Thymus (tissue), 11 donors: ENCODE data around the gene MRPL19. TPM values are rescaled to one million over a fixed set of nuclear protein-coding genes. Genes with fewer than 3 reads are reported as not detected.

ENCODE experiments used
- DNase-seq, 9 donors: peaks; one replicate each; pipeline ENCODE4 v3.0.0-alpha.2; 2013; ENCODE audit warnings: low spot score in 9 of 9, low read depth in 6 of 9, missing footprints in 1 of 9
- H3K27ac ChIP-seq, 2 donors: one replicate each; pipeline ENCODE4 v1.5.1; 2013; ENCODE audit warnings: control low read depth in 1 of 2, low read depth in 1 of 2, low read length in 1 of 2, mild to moderate bottlenecking in 1 of 2, moderate library complexity in 1 of 2
- H3K27me3 ChIP-seq, 2 donors: one replicate each; pipeline ENCODE4 v1.5.1; 2013; ENCODE audit warnings: low read length in 1 of 2; ENCODE audit not compliant: control insufficient read depth in 2 of 2, insufficient read depth in 1 of 2
- H3K36me3 ChIP-seq, 2 donors: one replicate each; pipeline ENCODE4 v1.5.1; 2013; ENCODE audit warnings: low read length in 1 of 2, mild to moderate bottlenecking in 1 of 2, moderate library complexity in 1 of 2; ENCODE audit not compliant: control insufficient read depth in 2 of 2, insufficient read depth in 2 of 2
- H3K4me1 ChIP-seq, 2 donors: one replicate each; pipeline ENCODE4 v1.5.1; 2013; ENCODE audit warnings: low read length in 2 of 2; ENCODE audit not compliant: control insufficient read depth in 2 of 2, insufficient read depth in 2 of 2
- H3K4me3 ChIP-seq, 2 donors: one replicate each; pipeline ENCODE4 v1.5.1; 2013; ENCODE audit warnings: low read length in 2 of 2, control low read depth in 1 of 2, mild to moderate bottlenecking in 1 of 2
- H3K9me3 ChIP-seq, 2 donors: one replicate each; pipeline ENCODE4 v1.5.1; 2013; ENCODE audit warnings: low read length in 1 of 2, mild to moderate bottlenecking in 1 of 2; ENCODE audit not compliant: control insufficient read depth in 2 of 2, insufficient read depth in 1 of 2
- WGBS: extraction: QIAGEN DNeasy Blood & Tissue Kit; methylation state at CpG from one replicate; pipeline ENCODE4 v1.1.7; 2013; 5-methylcytosine and 5-hydroxymethylcytosine counted together
- polyA plus RNA-seq: library from polyadenylated mRNA; stranded (reverse); fragments of 200-250 nt; gene quantifications from one replicate; pipeline ENCODE4 v1.2.3, GENCODE V29; 2013
- total RNA-seq: library from RNA; stranded (reverse); fragments of 120-200 nt; gene quantifications from one replicate; pipeline ENCODE4 v1.2.4, GENCODE V29; 2013
- donor health status: healthy.

Gene MRPL19
- total and polyA plus RNA-seq, 2 donors = 15.0 to 37.3 TPM

GRCh38 chr2:75610671-75611070, 35.9 kb upstream of the MRPL19 start:
- H3K27ac ChIP-seq = no peak overlapping the region
- H3K4me3 ChIP-seq = no peak overlapping the region
- H3K36me3 ChIP-seq = no peaks in the 10 kb centered on the region
- H3K27me3 ChIP-seq = peaks cover 7 to 39% of the 10 kb centered on the region in 2 donors
- peaks cover 0 to 5% of the 10 kb centered on the region in 2 donors for H3K4me1 ChIP-seq
- no peaks in the 10 kb centered on the region for H3K9me3 ChIP-seq
- 92% methylated on average over 4 of the region's 4 CpGs for WGBS
- DNase-seq = no peak

- 83% methylated on average over 7 of the region's 7 CpGs for WGBS
- no peaks in the 10 kb centered on the region for H3K9me3 ChIP-seq
These were observed 34.3 kb upstream of the MRPL19 start for GRCh38 chr2:75612108-75612861.

GRCh38 chr2:75612862-75613243, 33.7 kb upstream of the MRPL19 start:
- Histone ChIP-seq H3K36me3 (no peaks in the 10 kb centered on the region), H3K27ac (no peak overlapping the region), H3K9me3 (no peaks in the 10 kb centered on the region), H3K4me3 (no peak overlapping the region), H3K4me1 (peaks cover 0 to 5% of the 10 kb centered on the region in 2 donors), H3K27me3 (peaks cover 7 to 19% of the 10 kb centered on the region in 2 donors)
- DNase-seq = no peak
- 95% methylated on average over 5 of the region's 5 CpGs for WGBS

More at GRCh38 chr2:75612108-75612861, 34.3 kb upstream of the MRPL19 start:
- H3K27me3 ChIP-seq = peaks cover 7 to 25% of the 10 kb centered on the region in 2 donors
- no peaks in the 10 kb centered on the region for H3K36me3 ChIP-seq
- peaks cover 0 to 5% of the 10 kb centered on the region in 2 donors for H3K4me1 ChIP-seq
- H3K27ac ChIP-seq = no peak overlapping the region
- DNase-seq = no peak
- H3K4me3 ChIP-seq = no peak overlapping the region

- H3K4me1 ChIP-seq = no peaks in the 10 kb centered on the region
- WGBS = 95% methylated on average over 5 of the region's 5 CpGs
- H3K27ac ChIP-seq = no peak overlapping the region
- H3K4me3 ChIP-seq = no peak overlapping the region
- DNase-seq = no peak
- H3K36me3 ChIP-seq = no peaks in the 10 kb centered on the region
- no peaks in the 10 kb centered on the region for H3K9me3 ChIP-seq
- peaks cover 0 to 7% of the 10 kb centered on the region in 2 donors for H3K27me3 ChIP-seq
These were observed 32.4 kb upstream of the MRPL19 start for GRCh38 chr2:75614162-75614651.

- H3K9me3 ChIP-seq = no peaks in the 10 kb centered on the region
- WGBS = 95% methylated on average over 4 of the region's 4 CpGs
- H3K27ac ChIP-seq = no peak overlapping the region
- no peak overlapping the region for H3K4me3 ChIP-seq
- no peaks in the 10 kb centered on the region for H3K36me3 ChIP-seq
- no peaks in the 10 kb centered on the region for H3K27me3 ChIP-seq
- no peak for DNase-seq
- H3K4me1 ChIP-seq = no peaks in the 10 kb centered on the region
These were observed 30.2 kb upstream of the MRPL19 start for GRCh38 chr2:75616406-75616805.

- 95% methylated on average over 3 of the region's 3 CpGs for WGBS
These were observed 29.6 kb upstream of the MRPL19 start for GRCh38 chr2:75616933-75617332.

GRCh38 chr2:75619956-75620740, 26.4 kb upstream of the MRPL19 start:
- Histone ChIP-seq H3K27ac (no peak overlapping the region), H3K27me3 (no peaks in the 10 kb centered on the region), H3K36me3 (no peaks in the 10 kb centered on the region), H3K4me3 (no peak overlapping the region), H3K9me3 (no peaks in the 10 kb centered on the region), H3K4me1 (no peaks in the 10 kb centered on the region)
- no peak for DNase-seq
- 95% methylated on average over 4 of the region's 4 CpGs for WGBS

More at GRCh38 chr2:75616933-75617332, 29.6 kb upstream of the MRPL19 start:
- H3K36me3 ChIP-seq = no peaks in the 10 kb centered on the region
- H3K9me3 ChIP-seq = no peaks in the 10 kb centered on the region
- H3K27me3 ChIP-seq = no peaks in the 10 kb centered on the region
- no peak overlapping the region for H3K27ac ChIP-seq
- H3K4me1 ChIP-seq = no peaks in the 10 kb centered on the region
- no peak for DNase-seq
- H3K4me3 ChIP-seq = no peak overlapping the region

- WGBS = 68% methylated on average over 4 of the region's 4 CpGs
- H3K9me3 ChIP-seq = no peaks in the 10 kb centered on the region
- no peaks in the 10 kb centered on the region for H3K27me3 ChIP-seq
- H3K4me3 ChIP-seq = no peak overlapping the region
- no peak overlapping the region for H3K27ac ChIP-seq
- no peaks in the 10 kb centered on the region for H3K36me3 ChIP-seq
- H3K4me1 ChIP-seq = no peaks in the 10 kb centered on the region
- DNase-seq = no peak
These were observed 25.4 kb upstream of the MRPL19 start for GRCh38 chr2:75621228-75621627.

GRCh38 chr2:75622500-75622899, 24.1 kb upstream of the MRPL19 start:
- Histone ChIP-seq H3K27ac (no peak overlapping the region), H3K27me3 (no peaks in the 10 kb centered on the region), H3K4me3 (no peak overlapping the region), H3K4me1 (no peaks in the 10 kb centered on the region), H3K36me3 (no peaks in the 10 kb centered on the region), H3K9me3 (no peaks in the 10 kb centered on the region)
- no peak for DNase-seq
- WGBS = 48% methylated on average over 2 of the region's 2 CpGs
